Central memory CD4-positive, alpha-beta T cell (primary cell): Measurements from ENCODE around the gene WSCD1.

ENCODE experiments used
- DNase-seq: peaks from one replicate; pipeline ENCODE4 v3.0.0; 2022

WSCD1 gene

GRCh38 chr17:6162216-6162615 lies 92.0 kb downstream of the WSCD1 start:
- DNase-seq = no peak

GRCh38 chr17:6162892-6163291 lies 92.7 kb downstream of the WSCD1 start:
- DNase-seq = no peak

GRCh38 chr17:6163612-6164333 lies 93.6 kb downstream of the WSCD1 start:
- no peak for DNase-seq

GRCh38 chr17:6164996-6165395 lies 94.8 kb downstream of the WSCD1 start:
- no peak for DNase-seq

- DNase-seq = no peak
These were observed 95.6 kb downstream of the WSCD1 start for GRCh38 chr17:6165806-6166205.

GRCh38 chr17:6166492-6167179 lies 96.5 kb downstream of the WSCD1 start:
- no peak for DNase-seq

- no peak for DNase-seq
These were observed 98.1 kb downstream of the WSCD1 start for GRCh38 chr17:6168296-6168695.

- no peak for DNase-seq
These were observed 100.2 kb downstream of the WSCD1 start for GRCh38 chr17:6170349-6170748.

- DNase-seq = no peak
These were observed 102.6 kb downstream of the WSCD1 start for GRCh38 chr17:6172642-6173330.

GRCh38 chr17:6173653-6174052 lies 103.5 kb downstream of the WSCD1 start:
- no peak for DNase-seq
